Astrocyte of the spinal cord (primary cell): ENCODE measurements around the gene HSPH1.

Source experiments
- DNase-seq: peaks from one replicate; pipeline ENCODE4 v3.0.0; 2011; ENCODE audit warnings: low read depth, low spot score
- H3K4me3 ChIP-seq: 2 replicates; pipeline ENCODE4 v1.5.1; 2011; ENCODE audit warnings: low read depth, mild to moderate bottlenecking, low read length, moderate library complexity
- CTCF ChIP-seq: IDR thresholded peaks from 2 replicates; pipeline ENCODE4 v1.5.1; 2012; ENCODE audit warnings: low read depth, mild to moderate bottlenecking, low read length, inconsistent platforms
- in situ Hi-C: cut with HindIII; loops from 2 replicates; pipeline ENCODE4 v1.10.0; 2017; ENCODE audit warnings: low sequenced_read_pairs

The HSPH1 gene

GRCh38 chr13:31089649-31090048, 72.1 kb downstream of the HSPH1 start:
- no peak for DNase-seq
- no peak for TF ChIP-seq CTCF
- no peak overlapping the region for H3K4me3 ChIP-seq
- in situ Hi-C loops, result no loop called here

- H3K4me3 ChIP-seq, result no peak overlapping the region
- TF ChIP-seq CTCF, result no peak
- in situ Hi-C loops, result no loop called here
- DNase-seq, result no peak
These were observed 72.8 kb downstream of the HSPH1 start for GRCh38 chr13:31088826-31089420.
